ENCODE results near the gene PDZD7. TPM values are rescaled to one million over a fixed set of nuclear protein-coding genes. Genes with fewer than 3 reads are reported as not detected.

The PDZD7 gene
- total and polyA plus RNA-seq, 2 of the 8 experiments (the other 6 are each of a cell fraction or from before 2014, with no cell fraction given), result 0.88 to 1.6 TPM

GRCh38 chr10:101002456-101002855 lies 28.5 kb downstream of the PDZD7 start:
- peaks cover 4 to 18% (median 9%) of the 10 kb centered on the region in 4 experiments for H3K4me1 ChIP-seq (replicated peaks in 1 of 4; ENCODE audit: control insufficient read depth in 3 of 4, insufficient read depth in 4 of 4, low read length in 3 of 4)
- peaks cover 0 to 33% of the 10 kb centered on the region in 2 experiments; a peak in 2 of 4 replicates for H3K79me2 ChIP-seq (ENCODE audit: control insufficient read depth in 1 of 2, insufficient read depth in 2 of 2, low read length in 2 of 2)
- H3K9ac ChIP-seq (replicated peaks in 1 of 4; ENCODE audit: extremely low read depth in 1 of 4, low read depth in 3 of 4, low read length in 3 of 4), result no peak overlapping the region
- FAIRE-seq, result no peak
- H4K5ac ChIP-seq (ENCODE audit: insufficient read length, low read depth, low read length), result no peak overlapping the region
- no peaks in the 10 kb centered on the region for H3K27me3 ChIP-seq (replicated peaks in 1 of 4; ENCODE audit: control insufficient read depth in 3 of 4, extremely low read depth in 1 of 4, insufficient read depth in 3 of 4, low read length in 3 of 4)
- H3K23ac ChIP-seq (ENCODE audit: insufficient read length), result no peak overlapping the region
- no peak overlapping the region for H2AK5ac ChIP-seq (ENCODE audit: low read depth, low read length)
- no peak overlapping the region for H4K91ac ChIP-seq (replicated peaks; ENCODE audit: insufficient read length, low read length)
- peaks cover 2 to 19% of the 10 kb centered on the region in 2 experiments for H4K20me1 ChIP-seq (replicated peaks in 1 of 2; ENCODE audit: control insufficient read depth in 1 of 2, insufficient read depth in 2 of 2, low read length in 2 of 2)
- H2BK15ac ChIP-seq (ENCODE audit: low read length), result no peak overlapping the region
- no peak overlapping the region for H3K14ac ChIP-seq (ENCODE audit: insufficient read length)
- POLR2A ChIA-PET (ENCODE audit: partially characterized antibody), result interaction anchor here (0.8 to 12.6 kb wide), 5 partner anchors 7 to 17 kb away, joined by 3 to 143 read pairs (median 7); no protein-coding TSS in a partner anchor
- peaks cover 15% of the 10 kb centered on the region for H3K23me2 ChIP-seq (ENCODE audit: low read depth, low read length)
- H3K36me3 ChIP-seq (ENCODE audit: control insufficient read depth in 2 of 4, insufficient read depth in 4 of 4, low read length in 3 of 4), result peaks cover 11 to 46% (median 31%) of the 10 kb centered on the region in 4 experiments; a peak in 7 of 8 replicates
- H2BK120ac ChIP-seq (replicated peaks; ENCODE audit: low read depth, low read length), result no peak overlapping the region
- no peak overlapping the region for H2BK5ac ChIP-seq (ENCODE audit: low read depth, low read length)
- no peak overlapping the region for H3K18ac ChIP-seq (ENCODE audit: extremely low read depth, low read length)
- no peak overlapping the region for H3K4me3 ChIP-seq (ENCODE audit: extremely low read depth in 1 of 4, insufficient read depth in 2 of 4, low read depth in 3 of 4, low read length in 4 of 4)
- no peak overlapping the region for H3K27ac ChIP-seq (ENCODE audit: low read depth, low read length)
- H3K9me3 ChIP-seq (ENCODE audit: insufficient read depth in 2 of 2, low read depth in 1 of 2, low read length in 1 of 2), result no peaks in the 10 kb centered on the region
- no peak for DNase-seq (ENCODE audit: low read depth in 1 of 2, low spot score in 2 of 2)
- H4K8ac ChIP-seq (ENCODE audit: extremely low read depth, insufficient read depth, low read length), result no peak overlapping the region; the same call in 1 of the 2 replicates
- no peak overlapping the region for H3K4me2 ChIP-seq (ENCODE audit: insufficient read depth in 1 of 2, low read depth in 2 of 2, low read length in 2 of 2)
- H3K56ac ChIP-seq (replicated peaks; ENCODE audit: insufficient read length, low read depth, low read length), result no peak overlapping the region
- no peak overlapping the region for H3K4ac ChIP-seq (replicated peaks; ENCODE audit: insufficient read length, low read depth, low read length)
- 94% methylated on average over 11 of the region's 11 CpGs; no CpG with 5 or more reads in 1 of the 2 experiments for WGBS, 2 experiments (ENCODE audit: extremely low coverage in 1 of 2, insufficient coverage in 1 of 2, insufficient read length in 1 of 2, insufficient replicate concordance in 2 of 2, low coverage in 1 of 2, low lambda C conversion rate in 2 of 2, missing lambda C conversion rate in 1 of 2)
- H2BK20ac ChIP-seq (ENCODE audit: low read length), result no peak overlapping the region
- CTCF ChIA-PET (ENCODE audit: partially characterized antibody), result interaction anchor here (0.8 to 26.8 kb wide), 9 partner anchors 5 to 140 kb away, joined by 3 to 464 read pairs (median 4); partner anchors contain the start of genes LZTS2, MRPL43 and TWNK
- H2BK12ac ChIP-seq (ENCODE audit: low read depth, low read length), result no peak overlapping the region
- H3K79me1 ChIP-seq (ENCODE audit: low read depth, low read length), result peaks cover 6% of the 10 kb centered on the region; the same call in 1 of the 2 replicates
- no peak overlapping the region for H2AFZ ChIP-seq (ENCODE audit: low read length)
- TF ChIP-seq E2F6 (IDR thresholded peaks at IDR 0.05) (no peak), TCF12 (IDR thresholded peaks at IDR 0.05; ENCODE audit: low read depth, low read length) (no peak), ATF2 (IDR thresholded peaks at IDR 0.05; ENCODE audit: low read length) (no peak), RBBP5 (IDR thresholded peaks at IDR 0.05; ENCODE audit: borderline replicate concordance, low read depth, low read length) (no peak), RNF2 (IDR thresholded peaks at IDR 0.05; ENCODE audit: borderline replicate concordance, low read depth, low read length, missing control alignments, poor library complexity, severe bottlenecking) (no peak), HDAC2 (IDR thresholded peaks at IDR 0.05; ENCODE audit: borderline replicate concordance in 1 of 2, low read depth in 2 of 2, low read length in 2 of 2) (no peak), RXRA (IDR thresholded peaks at IDR 0.05; ENCODE audit: insufficient read depth, low read depth, low read length) (no peak), TBP (IDR thresholded peaks at IDR 0.05; ENCODE audit: low read depth, low read length) (no peak), SIN3A (conservative IDR thresholded peaks at IDR 0.05 in 1 of 2, IDR thresholded peaks at IDR 0.05 in 1 of 2; ENCODE audit: low read depth in 1 of 2, low read length in 2 of 2) (no peak), CEBPB (IDR thresholded peaks at IDR 0.05; ENCODE audit: low read depth, low read length) (no peak)

Measured in H1 (cell line).